OCI-M2 (cell line): Measurements from ENCODE around the gene PRKAB1.
A peak's percentile ranks its signal among the peaks of the same experiment; 100 is the strongest.

ENCODE experiments used
- DNase-seq: peaks from one replicate; lab custom pipeline; 2025; ENCODE audit not compliant: unreplicated experiment; lab: John Stamatoyannopoulos, UW

The PRKAB1 gene

DNA sequence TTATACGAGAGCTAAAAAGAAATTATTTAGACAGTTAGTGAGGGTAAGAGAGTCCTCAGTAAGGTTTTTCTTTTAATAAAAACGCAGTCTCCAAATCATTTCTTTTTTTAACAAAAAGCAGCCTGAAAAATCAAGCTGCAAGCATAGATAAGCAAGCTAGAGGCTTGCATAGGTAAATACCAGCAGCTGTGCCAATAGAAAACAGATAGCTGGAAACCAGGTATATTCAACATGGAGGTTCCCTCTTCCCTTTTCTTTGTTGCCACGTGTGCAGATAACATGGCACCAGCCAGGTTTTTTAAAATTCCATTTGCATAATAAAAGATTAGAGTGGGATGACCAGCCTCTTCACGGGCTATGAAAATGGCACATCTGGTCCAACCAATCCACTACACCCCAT, 6.1 kb upstream of the PRKAB1 start:
- no peak for DNase-seq

DNA sequence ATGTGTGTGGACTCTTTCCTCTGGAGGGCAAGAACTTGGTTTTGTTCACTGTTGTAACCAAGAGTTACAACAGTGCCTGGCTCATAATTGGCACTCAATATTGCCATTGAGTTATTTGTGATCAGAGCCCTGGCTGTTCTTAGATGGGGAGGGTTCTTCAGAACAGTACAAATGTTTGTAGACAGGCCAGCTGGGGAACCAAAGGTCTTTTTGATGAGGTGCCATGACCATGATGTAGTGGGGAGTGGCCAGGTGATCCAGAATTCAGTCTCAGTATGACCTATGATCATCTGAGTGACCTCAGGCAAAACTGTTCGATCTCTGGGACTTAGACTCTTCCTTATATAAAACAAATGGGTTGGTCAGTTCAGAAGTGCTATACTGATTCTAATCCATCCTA, 3.3 kb upstream of the PRKAB1 start:
- no peak for DNase-seq

DNA sequence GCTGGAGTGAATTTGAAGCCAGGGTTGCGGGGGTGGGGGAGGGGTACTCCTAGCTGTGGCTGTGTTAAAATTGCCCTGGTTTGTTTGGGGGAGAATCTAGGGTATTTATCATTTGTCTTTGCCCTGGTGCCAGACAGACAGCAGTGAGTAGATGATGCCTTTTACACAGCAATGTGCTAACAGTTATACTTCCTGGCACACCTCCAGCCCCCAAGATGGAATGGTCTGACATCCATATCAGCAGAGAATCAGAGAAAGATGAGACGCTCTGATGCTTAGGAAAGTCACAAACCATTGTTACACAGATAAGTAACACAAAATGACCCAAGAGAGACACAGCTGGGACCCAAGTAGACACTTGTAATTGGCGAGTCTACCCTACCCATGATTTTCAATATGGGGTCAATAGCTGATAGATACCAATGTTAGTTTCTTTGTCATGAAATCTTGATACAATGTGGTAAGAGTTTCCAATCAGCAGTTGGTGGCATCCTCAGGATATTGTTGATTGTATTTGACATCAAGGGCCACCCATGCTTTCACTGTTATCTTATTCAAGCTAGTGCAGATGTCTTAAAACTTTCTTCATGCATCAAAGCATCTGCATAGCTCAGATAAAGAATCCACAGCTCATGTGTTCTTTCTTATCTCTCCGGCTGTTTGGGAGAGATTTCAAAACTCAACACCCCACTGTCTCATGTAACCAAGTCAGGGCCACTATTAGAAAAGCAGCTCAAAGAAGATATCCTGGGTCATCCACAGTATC, 2.6 kb upstream of the PRKAB1 start:
- DNase-seq: peak; percentile 64

DNA sequence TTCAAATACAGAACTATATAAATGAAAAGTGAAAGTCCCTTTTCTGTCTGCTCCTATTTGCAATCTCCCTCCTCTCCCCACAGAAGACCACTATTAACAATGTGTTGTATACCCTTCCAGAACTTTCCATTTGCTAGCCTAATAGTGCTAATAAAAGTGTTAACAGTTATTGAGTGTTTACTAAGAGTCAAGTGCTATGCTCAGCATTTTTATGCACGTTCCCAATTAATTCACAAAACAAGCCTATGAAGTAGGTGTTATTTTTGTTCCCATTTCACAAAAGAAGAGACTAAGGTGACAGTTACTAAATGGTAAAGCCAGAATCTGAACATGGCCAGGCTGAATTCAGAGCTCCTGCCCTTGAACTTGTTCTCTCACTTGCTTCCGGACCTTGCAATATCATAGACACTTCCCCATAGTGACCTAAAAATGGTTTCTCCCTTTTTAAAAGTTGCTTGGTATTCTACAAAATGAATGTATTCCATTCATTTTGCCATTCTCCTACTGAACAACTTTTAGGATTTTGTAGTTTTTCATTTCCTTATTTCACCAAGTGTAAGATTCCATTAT, 1.6 kb upstream of the PRKAB1 start:
- DNase-seq: no peak

DNA sequence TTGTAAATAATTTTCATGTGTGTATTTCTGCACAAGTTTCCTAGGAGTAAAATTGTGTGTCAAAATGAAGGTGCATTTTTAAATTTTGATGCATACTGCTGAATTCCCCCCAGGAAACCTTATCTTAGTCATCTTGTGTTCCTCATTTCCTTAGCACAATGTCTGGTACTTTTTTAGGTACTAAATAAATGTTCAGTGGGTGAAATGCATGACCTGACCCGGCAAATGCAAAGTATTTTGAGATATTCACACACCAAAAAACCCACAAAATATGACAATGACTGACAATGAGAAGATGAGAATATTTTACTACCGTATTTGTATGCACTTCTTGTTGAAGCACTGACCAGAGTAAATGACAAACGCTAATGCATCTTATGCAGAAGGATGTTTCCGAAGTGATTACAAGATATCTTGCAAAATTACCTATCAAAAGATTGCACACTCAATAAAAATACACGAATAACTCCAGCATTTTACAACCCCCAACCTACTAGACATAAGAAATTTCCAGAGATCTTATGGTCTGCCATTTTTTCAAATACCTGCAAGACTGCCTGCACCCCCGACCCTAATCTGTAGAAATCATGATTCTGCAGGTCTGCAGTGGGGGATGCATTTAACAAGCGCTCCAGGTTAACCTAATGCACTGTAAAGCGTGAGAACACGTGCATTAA, 895 bp upstream of the PRKAB1 start:
- DNase-seq: no peak

DNA sequence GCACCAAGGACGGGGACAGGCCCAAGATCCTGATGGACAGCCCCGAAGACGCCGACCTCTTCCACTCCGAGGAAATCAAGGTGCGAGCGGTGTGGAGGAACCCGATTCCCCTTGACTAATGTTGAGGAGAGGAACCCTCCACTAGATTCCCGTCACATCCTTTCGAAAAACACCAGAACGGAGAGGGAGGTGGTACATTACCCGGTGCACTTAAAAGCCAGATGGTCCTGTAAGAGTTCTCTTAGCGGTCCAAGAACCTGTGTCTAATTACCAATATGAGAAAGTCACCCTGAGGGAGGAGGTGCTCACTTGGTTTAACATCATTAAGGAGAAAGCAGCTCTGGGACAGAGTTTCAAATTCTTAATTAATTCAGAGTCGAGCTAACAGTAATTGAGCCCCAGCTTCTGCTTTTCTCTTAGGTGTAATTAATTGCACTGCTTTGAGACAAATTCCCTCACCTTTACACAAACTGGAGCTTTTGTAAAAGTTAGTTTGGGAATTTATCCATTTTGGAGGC, 450 bp downstream of the PRKAB1 start:
- no peak for DNase-seq

DNA sequence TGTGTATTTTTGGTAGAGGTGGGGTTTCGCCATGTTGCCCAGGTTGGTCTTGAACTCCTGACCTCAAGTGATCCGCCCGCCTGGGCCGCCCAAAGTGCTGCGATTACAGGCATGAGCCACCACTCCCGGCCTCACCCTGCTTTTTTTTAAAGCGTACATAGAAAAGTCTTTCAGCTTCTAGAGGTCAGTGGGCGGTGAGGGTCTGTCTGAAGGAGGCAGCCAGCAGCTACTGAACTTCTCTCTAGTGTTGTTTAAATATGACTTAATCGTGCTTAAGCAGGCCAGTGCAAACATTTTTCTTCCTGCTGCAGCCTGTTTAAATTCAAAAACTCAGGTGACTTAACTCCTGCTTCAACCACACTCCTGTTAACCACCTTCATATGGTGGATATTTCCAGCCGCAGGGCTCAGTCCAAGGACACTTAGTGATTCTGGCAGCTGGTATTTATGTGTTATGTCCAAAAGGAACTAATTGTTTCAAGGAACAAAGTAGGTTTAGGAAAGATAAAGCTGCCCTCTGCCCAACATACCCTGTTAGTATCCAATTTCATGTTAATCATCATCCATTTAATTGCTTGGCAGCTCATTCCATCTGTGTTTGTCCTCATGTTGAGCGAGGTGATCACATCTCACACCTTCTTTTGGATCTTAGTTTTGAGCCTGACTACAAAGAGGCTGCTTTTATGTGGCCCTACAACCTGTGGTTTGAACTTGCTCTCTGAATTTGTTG, 2.0 kb downstream of the PRKAB1 start:
- no peak for DNase-seq

DNA sequence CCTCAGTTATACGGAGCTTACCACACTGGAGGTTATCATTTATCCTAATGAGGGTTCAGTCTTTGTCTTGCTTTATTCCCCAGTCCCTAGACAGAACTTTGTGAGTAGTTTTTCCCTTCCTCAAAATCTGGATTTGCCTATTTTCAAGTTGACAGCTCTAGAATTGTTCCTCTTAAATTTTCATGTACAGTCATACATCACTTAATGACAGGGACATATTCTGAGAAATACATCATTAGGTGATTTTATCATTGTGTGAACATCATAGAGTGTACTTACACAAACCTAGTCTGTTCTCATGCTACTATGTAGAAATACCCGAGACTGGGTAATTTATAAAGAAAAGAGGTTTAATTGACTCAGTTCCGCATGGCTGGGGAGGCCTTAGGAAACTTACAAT, 3.1 kb downstream of the PRKAB1 start:
- DNase-seq: no peak

DNA sequence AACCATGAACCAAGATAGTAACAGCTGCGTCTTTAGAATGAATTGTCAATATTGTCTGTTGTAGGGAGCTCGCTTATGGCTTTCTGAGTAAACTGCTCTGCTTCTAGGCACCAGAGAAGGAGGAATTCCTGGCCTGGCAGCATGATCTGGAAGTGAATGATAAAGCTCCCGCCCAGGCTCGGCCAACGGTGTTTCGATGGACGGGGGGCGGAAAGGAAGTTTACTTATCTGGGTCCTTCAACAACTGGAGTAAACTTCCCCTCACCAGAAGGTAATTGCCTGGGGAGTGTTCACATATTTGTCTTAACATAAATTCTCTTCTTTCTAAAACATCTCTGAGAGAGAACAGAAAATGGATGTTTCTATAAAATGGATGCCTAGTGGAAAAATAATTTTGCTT, 4.3 kb downstream of the PRKAB1 start:
- DNase-seq: no peak

DNA sequence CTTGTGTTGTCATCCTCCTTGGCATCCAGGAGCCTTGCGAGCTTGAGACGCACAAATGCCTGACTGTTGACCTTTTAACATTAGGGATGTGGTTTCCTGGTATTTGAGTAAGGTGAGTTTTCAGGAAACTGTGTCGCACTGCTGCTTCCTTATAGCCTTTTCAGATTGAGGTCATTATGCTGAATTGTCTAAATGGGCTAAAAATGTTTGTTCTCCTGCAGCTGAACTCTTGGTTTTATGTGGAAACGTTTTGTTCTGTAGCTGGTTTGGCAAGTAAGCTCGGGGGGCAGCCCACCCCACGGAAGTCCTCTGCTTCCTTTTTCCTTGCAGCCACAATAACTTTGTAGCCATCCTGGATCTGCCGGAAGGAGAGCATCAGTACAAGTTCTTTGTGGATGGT, 5.7 kb downstream of the PRKAB1 start:
- DNase-seq: no peak

DNA sequence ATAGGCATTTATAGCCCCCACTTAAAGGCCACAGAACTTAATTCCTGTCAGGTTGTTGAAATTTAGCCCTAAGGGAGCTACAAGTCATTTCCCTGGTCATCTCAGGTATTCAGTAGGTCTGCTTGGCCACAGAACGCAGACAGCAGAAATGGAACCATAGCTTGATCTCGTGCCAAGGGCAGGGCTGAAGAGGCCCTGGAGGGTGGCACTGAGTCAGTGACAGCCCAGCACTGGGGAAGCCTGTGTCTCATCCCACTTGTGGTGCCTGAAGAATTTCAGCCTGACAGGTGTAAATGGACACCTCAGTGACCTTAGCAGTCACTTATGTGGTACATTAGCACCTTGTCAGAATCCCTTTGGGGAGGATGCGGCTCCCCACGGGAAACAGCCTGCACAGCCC, 6.6 kb downstream of the PRKAB1 start:
- DNase-seq: no peak

DNA sequence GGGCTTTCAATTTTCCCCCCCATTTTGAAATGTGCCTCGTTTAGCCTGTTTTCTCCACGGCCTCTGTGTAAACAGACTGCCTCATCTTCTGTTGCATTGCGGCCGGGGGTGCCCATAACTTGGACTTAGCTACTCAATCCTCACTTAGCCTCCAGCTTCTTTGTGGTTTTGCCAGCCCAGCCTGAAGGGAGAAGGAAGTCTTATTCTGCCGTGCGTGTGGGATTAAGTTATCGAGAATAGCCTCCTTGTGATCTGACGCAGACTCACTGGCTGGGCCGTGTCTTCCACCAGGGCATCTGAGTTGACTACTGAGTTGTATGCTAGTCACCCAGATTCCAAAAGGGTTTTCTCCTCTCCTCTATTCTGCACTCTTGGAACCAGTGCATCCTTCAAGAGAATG, 8.1 kb downstream of the PRKAB1 start:
- no peak for DNase-seq

DNA sequence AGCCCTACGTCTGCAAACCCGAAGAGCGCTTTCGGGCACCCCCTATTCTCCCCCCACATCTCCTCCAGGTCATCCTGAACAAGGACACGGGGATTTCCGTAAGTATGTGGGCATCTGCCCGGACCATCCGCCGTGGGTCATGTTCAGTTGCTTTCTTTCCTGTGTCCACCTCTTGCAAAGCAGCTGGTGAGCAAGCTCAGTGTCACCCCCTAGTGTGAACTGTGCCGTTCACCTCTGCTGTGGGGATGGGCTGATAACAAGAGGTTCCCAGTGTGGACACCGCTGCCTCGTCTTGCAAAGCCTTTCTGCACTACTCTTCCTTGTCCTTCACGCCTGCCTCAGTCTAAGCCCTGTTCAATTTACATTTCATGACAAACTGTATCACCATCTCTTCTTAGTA, 8.6 kb downstream of the PRKAB1 start:
- DNase-seq: no peak

DNA sequence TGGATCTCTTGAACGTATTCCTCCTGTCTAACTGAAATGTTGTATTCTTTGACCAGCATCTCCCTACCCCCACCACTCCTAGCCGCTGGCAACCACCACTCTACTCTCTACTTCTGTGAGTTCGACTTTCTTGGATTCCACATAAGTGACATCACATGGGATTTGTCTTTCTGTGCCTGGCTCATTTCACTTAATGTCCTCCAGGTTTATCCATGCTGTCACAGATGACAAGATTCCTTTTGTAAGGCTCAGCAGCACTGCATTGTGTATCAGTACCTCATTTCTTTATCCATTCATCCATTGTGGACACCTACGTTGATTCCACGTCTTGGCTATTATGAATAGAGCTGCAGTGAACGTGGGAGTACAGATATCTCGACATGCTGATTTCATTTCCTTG, 10.5 kb downstream of the PRKAB1 start:
- DNase-seq: no peak

DNA sequence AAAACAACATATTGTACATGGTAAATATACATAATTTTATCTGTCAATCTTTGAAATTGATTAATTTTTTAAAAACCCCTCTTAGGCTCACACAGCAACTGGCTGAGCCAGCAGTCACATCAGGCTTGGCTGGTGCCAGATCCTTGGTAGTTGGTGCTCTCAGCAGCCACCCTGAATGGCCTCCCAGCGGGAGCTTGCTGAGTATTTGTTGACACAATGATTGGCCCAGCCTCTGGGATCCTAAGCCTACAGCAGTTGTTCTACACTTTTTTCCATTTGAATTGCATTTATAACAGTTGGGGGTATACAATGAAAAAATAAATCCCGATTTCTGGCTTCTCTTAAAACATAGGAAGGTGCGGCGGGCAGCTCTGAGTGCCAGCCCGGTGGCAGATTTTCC, 11.1 kb downstream of the PRKAB1 start:
- DNase-seq: no peak

DNA sequence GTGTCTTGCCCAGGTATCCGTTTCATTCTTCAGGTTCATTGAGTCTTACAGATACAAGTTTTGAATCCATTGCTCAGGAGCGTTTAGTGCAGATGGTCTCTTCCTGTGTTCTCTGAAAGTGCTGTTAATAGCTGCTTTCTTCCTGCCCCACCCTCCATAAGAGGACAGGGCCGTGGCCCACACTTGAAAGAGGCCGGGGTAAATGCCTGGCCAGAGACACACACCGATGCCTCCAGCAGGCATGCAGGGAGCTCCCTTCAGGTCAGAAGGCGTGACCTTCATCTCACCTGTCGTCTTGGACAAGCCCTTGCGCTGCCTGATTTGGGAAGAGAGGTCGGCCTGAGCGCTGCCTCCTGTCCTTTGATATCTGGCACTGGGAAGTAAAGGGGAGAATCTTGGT, 11.6 kb downstream of the PRKAB1 start:
- no peak for DNase-seq

DNA sequence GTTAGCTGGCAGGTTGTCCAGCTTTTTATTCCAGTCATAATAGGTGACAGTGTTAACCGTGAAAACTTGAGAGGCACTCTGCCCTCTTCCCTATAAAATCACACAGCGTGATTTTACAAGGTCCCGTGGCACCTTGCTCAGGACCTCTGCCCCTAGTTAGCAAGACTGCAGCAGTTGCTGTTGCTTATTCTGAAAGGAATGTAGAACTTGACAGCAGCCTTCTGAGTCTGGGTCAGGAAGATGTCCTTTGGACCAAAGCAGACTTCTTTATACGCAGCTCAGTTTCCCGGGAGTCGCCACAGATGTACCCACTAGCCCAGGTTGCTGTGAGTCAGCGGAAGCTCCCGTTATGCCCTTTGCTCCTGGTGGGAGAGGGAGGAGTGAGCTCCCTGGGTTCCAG, 13.2 kb downstream of the PRKAB1 start:
- no peak for DNase-seq

DNA sequence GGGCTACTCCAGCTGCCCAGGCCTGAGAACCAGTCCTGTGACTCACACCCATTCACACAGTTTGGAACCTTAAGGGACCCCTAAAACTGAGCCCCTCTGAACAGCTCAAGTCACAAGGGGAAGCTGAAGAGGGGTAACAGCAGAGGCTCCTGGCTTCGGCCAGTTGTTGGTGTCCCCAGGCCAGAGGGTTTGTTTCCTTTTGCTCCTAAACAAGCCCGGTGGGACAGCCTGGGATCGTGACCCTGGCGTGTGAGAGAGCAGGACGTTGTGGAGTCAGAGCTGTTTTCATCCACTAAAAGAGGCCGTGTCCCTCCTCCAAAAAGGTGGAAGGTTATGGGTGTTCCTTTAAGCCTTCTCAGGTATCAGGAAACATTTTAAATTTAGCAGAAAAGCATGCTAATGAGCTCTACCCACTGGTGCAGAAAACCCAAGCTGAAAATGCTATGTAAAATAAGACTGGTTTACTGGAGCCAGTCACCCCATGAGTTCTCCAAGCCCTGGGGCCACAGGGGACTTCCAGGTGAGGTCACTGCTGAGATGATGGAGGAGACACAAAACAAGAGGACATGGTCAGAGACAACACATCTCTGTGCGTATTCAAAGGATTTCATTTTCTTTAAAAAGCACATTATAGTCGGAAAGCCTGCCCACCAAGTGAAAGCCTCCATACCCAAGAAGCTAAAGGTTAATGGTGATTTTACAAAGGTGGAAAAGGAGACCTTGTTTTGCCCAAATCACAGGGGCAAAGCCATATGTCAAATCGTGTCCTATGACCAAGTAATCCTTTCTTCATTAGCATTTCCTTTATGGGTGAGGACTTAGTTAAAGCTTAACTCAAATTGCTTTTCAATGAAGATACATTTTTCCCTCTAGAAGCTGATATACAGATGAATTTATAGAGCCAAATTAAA, 14.1 kb downstream of the PRKAB1 start:
- DNase-seq: no peak

DNA sequence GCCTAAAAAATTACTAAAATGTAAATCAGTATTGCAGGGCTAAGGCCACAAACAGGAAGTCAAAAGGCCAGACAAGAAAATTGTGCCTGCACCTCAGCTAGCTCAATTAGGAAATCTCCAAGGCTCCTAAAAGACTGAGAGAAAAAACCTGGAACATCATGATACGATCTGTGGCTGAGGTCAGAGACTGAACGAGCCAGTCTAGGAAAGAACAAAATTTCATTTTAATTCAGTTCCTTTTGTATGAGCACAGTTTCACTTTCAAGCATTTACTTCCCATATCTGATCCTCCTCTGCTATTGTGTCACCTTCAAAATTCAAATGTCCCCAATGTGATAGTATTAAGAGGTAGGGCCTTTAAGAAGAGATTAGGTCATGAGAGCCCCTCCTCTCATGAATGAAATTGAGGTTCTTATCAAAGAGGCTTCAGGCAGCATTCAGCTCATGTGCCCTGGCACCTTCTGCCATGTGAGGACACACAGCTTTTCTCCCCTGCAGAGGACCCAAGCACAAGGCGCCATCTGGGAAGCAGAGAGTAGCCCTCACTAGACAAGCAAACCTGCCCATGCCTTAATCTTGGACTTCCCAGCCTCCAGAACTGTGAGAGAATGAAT, 14.8 kb downstream of the PRKAB1 start:
- DNase-seq: no peak

DNA sequence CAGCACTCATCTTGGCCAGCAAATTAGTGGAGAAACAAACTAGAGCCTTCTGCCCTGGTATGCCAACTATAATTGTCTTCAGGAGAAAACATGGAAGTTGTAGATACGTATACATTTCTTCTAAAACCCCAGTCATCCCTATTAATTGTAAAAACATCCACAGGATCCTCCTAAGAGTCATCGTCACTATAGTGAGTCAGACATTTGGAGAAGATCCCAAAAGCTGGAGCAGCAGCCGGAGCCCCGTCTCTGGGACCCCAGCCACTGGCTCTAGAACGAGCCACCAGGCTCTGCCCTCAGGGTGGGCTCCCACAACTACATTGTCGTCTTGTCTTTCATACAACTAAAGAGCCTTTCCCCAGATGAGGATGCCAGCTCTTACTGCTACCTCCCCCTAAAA, 15.5 kb downstream of the PRKAB1 start:
- no peak for DNase-seq
